KG1 (cell line): ENCODE results near the gene GOLGB1.
"Not testable (repeated sequence)": the region's sequence is repeated elsewhere in the genome, so short reads cannot be mapped to it uniquely, and the experiment has no call there.

ENCODE experiments used
- DNase-seq: peaks from one replicate; lab custom pipeline; 2025; lab: John Stamatoyannopoulos, UW

GOLGB1 gene

GRCh38 chr3:121747976-121748375 is 1.6 kb downstream of the GOLGB1 start:
- DNase-seq: no peak

- not testable (repeated sequence) for DNase-seq
These were observed 6.4 kb downstream of the GOLGB1 start for GRCh38 chr3:121743106-121743505.

GRCh38 chr3:121740896-121741295 is 8.6 kb downstream of the GOLGB1 start:
- no peak for DNase-seq

- no peak for DNase-seq
These were observed 9.6 kb downstream of the GOLGB1 start for GRCh38 chr3:121739902-121740301.

GRCh38 chr3:121737644-121738043 is 11.9 kb downstream of the GOLGB1 start:
- no peak for DNase-seq

- DNase-seq: no peak
These were observed 13.4 kb downstream of the GOLGB1 start for GRCh38 chr3:121736112-121736511.

GRCh38 chr3:121735047-121735696 is 14.4 kb downstream of the GOLGB1 start:
- DNase-seq: no peak

GRCh38 chr3:121730940-121731687 is 18.4 kb downstream of the GOLGB1 start:
- DNase-seq: no peak

- no peak for DNase-seq
These were observed 25.4 kb downstream of the GOLGB1 start for GRCh38 chr3:121724130-121724529.

- no peak for DNase-seq
These were observed 26.1 kb downstream of the GOLGB1 start for GRCh38 chr3:121723485-121723884.

- no peak for DNase-seq
These were observed 27.1 kb downstream of the GOLGB1 start for GRCh38 chr3:121722411-121722810.

- DNase-seq: no peak
These were observed 29.4 kb downstream of the GOLGB1 start for GRCh38 chr3:121720163-121720562.

GRCh38 chr3:121719423-121719822 is 30.1 kb downstream of the GOLGB1 start:
- no peak for DNase-seq

GRCh38 chr3:121718205-121718846 is 31.2 kb downstream of the GOLGB1 start:
- DNase-seq: no peak

- no peak for DNase-seq
These were observed 39.2 kb downstream of the GOLGB1 start for GRCh38 chr3:121710347-121710746.

GRCh38 chr3:121707531-121708273 is 41.8 kb downstream of the GOLGB1 start:
- no peak for DNase-seq

GRCh38 chr3:121705541-121705940 is 44.0 kb downstream of the GOLGB1 start:
- DNase-seq: no peak

GRCh38 chr3:121703973-121704372 is 45.6 kb downstream of the GOLGB1 start:
- no peak for DNase-seq

GRCh38 chr3:121698901-121699300 is 50.6 kb downstream of the GOLGB1 start:
- no peak for DNase-seq

GRCh38 chr3:121698476-121698875 is 51.1 kb downstream of the GOLGB1 start:
- DNase-seq: no peak

- DNase-seq: no peak
These were observed 53.4 kb downstream of the GOLGB1 start for GRCh38 chr3:121696186-121696585.

- no peak for DNase-seq
These were observed 57.4 kb downstream of the GOLGB1 start for GRCh38 chr3:121692010-121692699.
